Measurements from ENCODE around the gene TRIP6.
"Not testable (repeated sequence)": the region's sequence is repeated elsewhere in the genome, so short reads cannot be mapped to it uniquely, and the experiment has no call there.

The TRIP6 gene

DNA sequence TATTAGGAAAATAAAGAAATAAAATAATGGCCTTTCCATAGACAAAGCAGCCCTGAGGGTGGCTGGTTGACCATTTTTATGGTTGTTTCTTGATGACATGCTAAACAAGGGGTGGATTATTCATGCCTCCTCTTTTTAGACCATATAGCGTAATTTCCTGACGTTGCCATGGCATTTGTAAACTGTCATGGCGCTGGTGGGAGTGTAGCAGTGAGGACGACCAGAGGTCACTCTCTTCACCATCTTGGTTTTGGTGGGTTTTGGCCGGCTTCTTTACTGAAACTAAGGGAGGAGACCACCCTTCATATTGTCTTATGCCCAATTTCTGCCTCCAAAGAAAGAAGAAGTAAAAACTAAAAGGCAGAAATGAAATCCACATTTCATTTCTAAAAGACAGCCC, 52.1 kb downstream of the TRIP6 start:
- not testable (repeated sequence) for DNase-seq

- not testable (repeated sequence) for DNase-seq
These were observed 52.7 kb downstream of the TRIP6 start for GRCh38 chr7:100919779-100920437.

- DNase-seq = no peak
These were observed 53.9 kb downstream of the TRIP6 start for GRCh38 chr7:100921039-100921438.

All from CD4-positive, alpha-beta T cell treated with Interleukin-6 for 4 hours (primary cell).